H1 (cell line): ENCODE results near the gene RHEB. TPM values are rescaled to one million over a fixed set of nuclear protein-coding genes. Genes with fewer than 3 reads are reported as not detected.

Experiments
- CTCF ChIA-PET: fragments of 300-600 bp; sonication (Branson Sonifier 250); formaldehyde crosslinking; loops from one replicate; lab custom pipeline; 2021; ENCODE audit not compliant: partially characterized antibody; lab: Charles Lee
- POLR2A ChIA-PET: fragments of 300-600 bp; sonication (Branson Sonifier 250); formaldehyde crosslinking; loops from one replicate; lab custom pipeline; 2021; ENCODE audit warnings: inconsistent platforms; ENCODE audit not compliant: partially characterized antibody; lab: Charles Lee
- DNase-seq, 2 experiments: peaks; one replicate each; pipeline versions ENCODE4 v3.0.0 to v3.0.0-alpha.2; 2010 to 2022; ENCODE audit warnings: low spot score in 2 of 2, low read depth in 1 of 2, mixed read lengths in 1 of 2
- FAIRE-seq: peaks from 2 replicates; lab custom pipeline; 2011; peaks lifted over from hg19 to GRCh38; lab: Jason Lieb, UNC
- H2AFZ ChIP-seq: 2 replicates; pipeline ENCODE4 v1.8.1; 2012; ENCODE audit warnings: low read length, inconsistent platforms
- H2AK5ac ChIP-seq: 2 replicates; pipeline ENCODE4 v1.6.1; 2013; ENCODE audit warnings: low read depth, low read length
- H2BK120ac ChIP-seq: replicated peaks from 2 replicates; pipeline ENCODE3; 2013; ENCODE audit warnings: low read depth, low read length, inconsistent platforms
- H2BK12ac ChIP-seq: 2 replicates; pipeline ENCODE4 v1.6.1; 2013; ENCODE audit warnings: low read depth, low read length
- H2BK15ac ChIP-seq: 2 replicates; pipeline ENCODE4 v1.6.1; 2013; ENCODE audit warnings: low read length
- H2BK20ac ChIP-seq: 2 replicates; pipeline ENCODE4 v1.6.1; 2013; ENCODE audit warnings: low read length
- H2BK5ac ChIP-seq: 2 replicates; pipeline ENCODE4 v1.6.1; 2013; ENCODE audit warnings: low read depth, low read length
- H3K14ac ChIP-seq: 2 replicates; pipeline ENCODE4 v1.6.1; 2013; ENCODE audit warnings: inconsistent platforms; ENCODE audit not compliant: insufficient read length
- H3K18ac ChIP-seq: 2 replicates; pipeline ENCODE4 v1.6.1; 2013; ENCODE audit warnings: low read length; ENCODE audit errors: extremely low read depth
- H3K23ac ChIP-seq: 2 replicates; pipeline ENCODE4 v1.6.1; 2013; ENCODE audit warnings: inconsistent platforms; ENCODE audit not compliant: insufficient read length
- H3K23me2 ChIP-seq: 2 replicates; pipeline ENCODE4 v1.6.1; 2013; ENCODE audit warnings: low read depth, low read length
- H3K27ac ChIP-seq: 2 replicates; pipeline ENCODE4 v1.6.1; 2011; ENCODE audit warnings: low read depth, low read length, inconsistent platforms
- H3K27me3 ChIP-seq, 4 experiments: replicated peaks in 1 of 4; 1 replicate in 1 of 4; 2 replicates in 3 of 4; pipeline versions ENCODE4 v1.6.1 to v1.8.1; 2011 to 2013; ENCODE audit warnings: low read length in 3 of 4, mild to moderate bottlenecking in 3 of 4, inconsistent platforms in 2 of 4, mixed read lengths in 2 of 4, moderate library complexity in 1 of 4; ENCODE audit not compliant: control insufficient read depth in 3 of 4, insufficient read depth in 3 of 4; ENCODE audit errors: extremely low read depth in 1 of 4
- H3K36me3 ChIP-seq, 4 experiments: 2 replicates each; pipeline versions ENCODE4 v1.6.1 to v1.8.1; 2011 to 2013; ENCODE audit warnings: mild to moderate bottlenecking in 4 of 4, low read length in 3 of 4, moderate library complexity in 2 of 4, control low read depth in 1 of 4, inconsistent platforms in 1 of 4; ENCODE audit not compliant: insufficient read depth in 4 of 4, control insufficient read depth in 2 of 4
- H3K4ac ChIP-seq: replicated peaks from 2 replicates; pipeline ENCODE3; 2013; ENCODE audit warnings: low read length, low read depth, mixed read lengths, inconsistent platforms; ENCODE audit not compliant: insufficient read length
- H3K4me1 ChIP-seq, 4 experiments: replicated peaks in 1 of 4; 1 replicate in 1 of 4; 2 replicates in 3 of 4; pipeline versions ENCODE4 v1.6.1 to v1.8.1; 2011 to 2013; ENCODE audit warnings: low read length in 3 of 4, inconsistent platforms in 2 of 4, mixed read lengths in 1 of 4; ENCODE audit not compliant: insufficient read depth in 4 of 4, control insufficient read depth in 3 of 4
- H3K4me2 ChIP-seq, 2 experiments: 2 replicates each; pipeline versions ENCODE4 v1.6.1 to v1.8.1; 2011 to 2013; ENCODE audit warnings: low read depth in 2 of 2, low read length in 2 of 2, control low read depth in 1 of 2, inconsistent platforms in 1 of 2, mild to moderate bottlenecking in 1 of 2; ENCODE audit not compliant: insufficient read depth in 1 of 2
- H3K4me3 ChIP-seq, 4 experiments: fragments of 200-600, 300-600 bp in 1 of 4; sonication (generic), shearing (Covaris generic), sonication (Bioruptor Twin) in 1 of 4; 2 replicates each; pipeline versions ENCODE4 v1.5.1 to v1.8.1; 2011 to 2016; ENCODE audit warnings: low read length in 4 of 4, low read depth in 3 of 4, control low read depth in 2 of 4, inconsistent platforms in 2 of 4, mild to moderate bottlenecking in 2 of 4, mixed read lengths in 1 of 4, moderate library complexity in 1 of 4; ENCODE audit not compliant: insufficient read depth in 2 of 4; ENCODE audit errors: extremely low read depth in 1 of 4
- H3K56ac ChIP-seq: replicated peaks from 2 replicates; pipeline ENCODE3; 2013; ENCODE audit warnings: low read depth, mild to moderate bottlenecking, mixed read lengths, low read length, inconsistent platforms; ENCODE audit not compliant: insufficient read length
- H3K79me1 ChIP-seq: 2 replicates; pipeline ENCODE4 v1.6.1; 2013; ENCODE audit warnings: low read depth, low read length, control low read depth
- H3K79me2 ChIP-seq, 2 experiments: 2 replicates each; pipeline versions ENCODE4 v1.6.1 to v1.8.1; 2012 to 2013; ENCODE audit warnings: low read length in 2 of 2, mild to moderate bottlenecking in 2 of 2, inconsistent platforms in 1 of 2; ENCODE audit not compliant: insufficient read depth in 2 of 2, control insufficient read depth in 1 of 2
- H3K9ac ChIP-seq, 4 experiments: replicated peaks in 1 of 4; 1 replicate in 1 of 4; 2 replicates in 3 of 4; pipeline versions ENCODE4 v1.6.1 to v1.8.1; 2011 to 2013; ENCODE audit warnings: low read depth in 3 of 4, low read length in 3 of 4, control low read depth in 2 of 4, mild to moderate bottlenecking in 2 of 4, moderate library complexity in 2 of 4, inconsistent platforms in 1 of 4; ENCODE audit errors: extremely low read depth in 1 of 4
- H3K9me3 ChIP-seq, 2 experiments: 2 replicates each; pipeline versions ENCODE4 v1.6.1 to v1.8.1; 2012 to 2013; ENCODE audit warnings: mild to moderate bottlenecking in 2 of 2, moderate library complexity in 2 of 2, control low read depth in 1 of 2, inconsistent platforms in 1 of 2, low read depth in 1 of 2, low read length in 1 of 2, mixed read lengths in 1 of 2; ENCODE audit not compliant: insufficient read depth in 2 of 2
- H4K20me1 ChIP-seq, 2 experiments: replicated peaks in 1 of 2; 2 replicates each; pipeline versions ENCODE3 to v1.8.1; 2011 to 2013; ENCODE audit warnings: inconsistent platforms in 2 of 2, low read length in 2 of 2, mild to moderate bottlenecking in 1 of 2; ENCODE audit not compliant: insufficient read depth in 2 of 2, control insufficient read depth in 1 of 2
- H4K5ac ChIP-seq: 2 replicates; pipeline ENCODE4 v1.6.1; 2013; ENCODE audit warnings: low read length, low read depth, mixed read lengths, inconsistent platforms; ENCODE audit not compliant: insufficient read length
- H4K8ac ChIP-seq: 2 replicates; pipeline ENCODE4 v1.8.0; 2013; ENCODE audit warnings: mild to moderate bottlenecking, moderate library complexity, low read length, inconsistent platforms; ENCODE audit not compliant: insufficient read depth; ENCODE audit errors: extremely low read depth
- H4K91ac ChIP-seq: replicated peaks from 2 replicates; pipeline ENCODE3; 2013; ENCODE audit warnings: low read length, mixed read lengths, inconsistent platforms; ENCODE audit not compliant: insufficient read length
- BACH1 ChIP-seq: IDR thresholded peaks from 2 replicates; pipeline ENCODE4 v1.6.1; 2012; ENCODE audit warnings: low read length, improper control_type of control experiment
- BCL11A ChIP-seq, 2 experiments: IDR thresholded peaks; one replicate each; pipeline ENCODE4 v1.6.1; 2011; ENCODE audit warnings: low read depth in 2 of 2, low read length in 2 of 2, mild to moderate bottlenecking in 2 of 2
- BRCA1 ChIP-seq: IDR thresholded peaks from 2 replicates; pipeline ENCODE4 v1.6.1; 2012; ENCODE audit warnings: low read depth, low read length, improper control_type of control experiment
- CTBP2 ChIP-seq: IDR thresholded peaks from 2 replicates; pipeline ENCODE4 v1.7.0; 2011; ENCODE audit warnings: borderline replicate concordance, mild to moderate bottlenecking, moderate library complexity, mixed read lengths, low read length; ENCODE audit not compliant: insufficient read depth, insufficient read length
- GTF2F1 ChIP-seq: IDR thresholded peaks from 2 replicates; pipeline ENCODE4 v1.6.1; 2012; ENCODE audit warnings: low read depth, low read length, improper control_type of control experiment, borderline replicate concordance
- KDM5A ChIP-seq: fragments of 200-600 bp; IDR thresholded peaks from 2 replicates; pipeline ENCODE4 v1.7.1; 2012; ENCODE audit warnings: mild to moderate bottlenecking, low read length, inconsistent platforms, mixed read lengths
- RFX5 ChIP-seq: IDR thresholded peaks from 2 replicates; pipeline ENCODE4 v1.6.1; 2011; ENCODE audit warnings: low read depth, low read length, improper control_type of control experiment, borderline replicate concordance
- RXRA ChIP-seq: IDR thresholded peaks from 2 replicates; pipeline ENCODE4 v1.6.1; 2011; ENCODE audit warnings: low read depth, mild to moderate bottlenecking, low read length, moderate library complexity; ENCODE audit not compliant: insufficient read depth
- SIRT6 ChIP-seq: IDR thresholded peaks from one replicate; pipeline ENCODE4 v1.7.1; 2012; ENCODE audit warnings: low read length, inconsistent platforms
- SIX5 ChIP-seq: IDR thresholded peaks from 2 replicates; pipeline ENCODE4 v1.6.1; 2011; ENCODE audit warnings: mild to moderate bottlenecking, low read depth, low read length
- SP2 ChIP-seq: IDR thresholded peaks from 2 replicates; pipeline ENCODE4 v1.6.1; 2012; ENCODE audit warnings: mild to moderate bottlenecking, low read length, inconsistent platforms
- SRF ChIP-seq: IDR thresholded peaks from 2 replicates; pipeline ENCODE4 v1.6.1; 2011; ENCODE audit warnings: mild to moderate bottlenecking, low read depth, low read length, moderate library complexity
- SUZ12 ChIP-seq: fragments of 200-600 bp; sonication (generic); IDR thresholded peaks from 2 replicates; pipeline ENCODE4 v1.6.1; 2012; ENCODE audit warnings: mild to moderate bottlenecking, inconsistent platforms, low read length, moderate library complexity, mixed read lengths
- WGBS, 2 experiments: shearing (Covaris generic) in 1 of 2; methylation state at CpG; one replicate each; pipeline versions ENCODE4 v1.1.6 to v1.1.7; 2013 to 2015; ENCODE audit warnings: low lambda C conversion rate in 2 of 2, mixed read lengths in 2 of 2, inconsistent platforms in 1 of 2, low coverage in 1 of 2, missing lambda C conversion rate in 1 of 2; ENCODE audit not compliant: insufficient replicate concordance in 2 of 2, insufficient coverage in 1 of 2, insufficient read length in 1 of 2; ENCODE audit errors: extremely low coverage in 1 of 2, missing lambda C conversion rate in 1 of 2; 5-methylcytosine and 5-hydroxymethylcytosine counted together
- polyA plus RNA-seq, 7 experiments: library from polyadenylated mRNA; depleted of rRNA in 3 of 7; stranded (reverse) in 5 of 7; unstranded in 2 of 7; fragments of >200 nt in 5 of 7; fragments of 200-250 nt in 2 of 7; gene quantifications; 1 replicate in 5 of 7; 2 replicates in 1 of 7; 4 replicates in 1 of 7; pipeline versions ENCODE4 v1.2.1 to v1.2.3, GENCODE V29; 2011 to 2013; ENCODE audit warnings: missing spikeins in 2 of 7, mixed read lengths in 2 of 7
- total RNA-seq: library from RNA; stranded (reverse); fragmentation: NEBNext Ultra II Directional; extraction: Animal tissue kit (Norgen Biotek cat#: 25700); gene quantifications from 2 replicates; pipeline ENCODE4 v1.2.1, GENCODE V29; 2021
- TF ChIP-seq, protein P1 (sequence below): IDR thresholded peaks from 2 replicates; pipeline ENCODE4 v1.6.1; 2011; ENCODE audit warnings: low read length, improper control_type of control experiment

Gene RHEB
- total and polyA plus RNA-seq, 2 of the 8 experiments (the other 6 are each of a cell fraction or from before 2014, with no cell fraction given), result 60.8 to 132 TPM

DNA sequence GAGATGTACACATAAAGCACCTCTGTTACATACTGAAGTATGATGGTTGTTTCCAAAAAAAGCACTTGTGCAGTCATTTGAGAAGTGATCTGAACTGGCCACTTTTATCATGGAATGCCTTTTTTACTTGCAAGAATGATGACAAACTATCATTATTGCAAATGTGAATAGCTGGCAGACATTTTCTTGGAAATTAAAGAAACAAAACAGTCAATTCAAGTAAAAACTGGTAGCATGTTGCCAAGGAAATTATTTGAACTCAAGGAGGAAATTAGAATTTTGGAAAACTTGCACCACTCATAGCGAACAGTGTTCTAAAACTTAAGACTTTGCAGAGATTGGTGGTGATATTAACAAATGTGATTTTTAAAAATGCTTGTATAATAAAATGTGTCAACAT lies 6.6 kb downstream of the RHEB start:
- no peaks in the 10 kb centered on the region for H3K36me3 ChIP-seq
- H3K18ac ChIP-seq, result no peak overlapping the region
- H4K5ac ChIP-seq, result no peak overlapping the region
- no peak for FAIRE-seq
- no peaks in the 10 kb centered on the region for H3K27me3 ChIP-seq
- no peak overlapping the region for H2BK15ac ChIP-seq
- POLR2A ChIA-PET, result interaction anchor here (1.2 kb wide), 1 partner anchor 14 kb away, joined by 4 read pairs; no protein-coding TSS in a partner anchor
- peaks cover 10% of the 10 kb centered on the region for H3K79me1 ChIP-seq
- no peak overlapping the region for H2BK120ac ChIP-seq
- no peak overlapping the region for H3K14ac ChIP-seq
- peaks cover 58 to 100% of the 10 kb centered on the region in 2 experiments for H3K79me2 ChIP-seq
- no peak overlapping the region for H2AFZ ChIP-seq
- no peak overlapping the region for H3K27ac ChIP-seq
- H4K8ac ChIP-seq, result no peak overlapping the region
- no peak overlapping the region for H2BK5ac ChIP-seq
- peaks cover 37 to 50% of the 10 kb centered on the region in 2 experiments for H4K20me1 ChIP-seq
- H3K4me2 ChIP-seq, result no peak overlapping the region
- DNase-seq, result no peak
- no peak overlapping the region for H2BK12ac ChIP-seq
- no peak overlapping the region for H3K9ac ChIP-seq
- CTCF ChIA-PET, result no interaction called here
- H3K4me3 ChIP-seq, result no peak overlapping the region
- H3K4me1 ChIP-seq, result peaks cover 2 to 17% (median 6%) of the 10 kb centered on the region in 4 experiments
- H2AK5ac ChIP-seq, result no peak overlapping the region
- TF ChIP-seq GTF2F1 (no peak), SIRT6 (no peak), BACH1 (no peak), SUZ12 (no peak), SP2 (no peak), RFX5 (no peak), RXRA (no peak), CTBP2 (no peak), SRF (no peak), BCL11A (IDR thresholded peaks at IDR 0.05; ENCODE audit: low read depth in 2 of 2, low read length in 2 of 2) (no peak), BRCA1 (no peak), KDM5A (no peak), SIX5 (no peak)
- TF ChIP-seq, protein P1, sequence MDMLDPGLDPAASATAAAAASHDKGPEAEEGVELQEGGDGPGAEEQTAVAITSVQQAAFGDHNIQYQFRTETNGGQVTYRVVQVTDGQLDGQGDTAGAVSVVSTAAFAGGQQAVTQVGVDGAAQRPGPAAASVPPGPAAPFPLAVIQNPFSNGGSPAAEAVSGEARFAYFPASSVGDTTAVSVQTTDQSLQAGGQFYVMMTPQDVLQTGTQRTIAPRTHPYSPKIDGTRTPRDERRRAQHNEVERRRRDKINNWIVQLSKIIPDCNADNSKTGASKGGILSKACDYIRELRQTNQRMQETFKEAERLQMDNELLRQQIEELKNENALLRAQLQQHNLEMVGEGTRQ, result no peak
- H3K9me3 ChIP-seq, result no peaks in the 10 kb centered on the region
- no peak overlapping the region for H4K91ac ChIP-seq
- peaks cover 4% of the 10 kb centered on the region for H3K23me2 ChIP-seq
- no peak overlapping the region for H3K4ac ChIP-seq
- H3K56ac ChIP-seq, result no peak overlapping the region
- H3K23ac ChIP-seq, result no peak overlapping the region
- 95% methylated on average over 1 of the region's 1 CpG; no CpG with 5 or more reads in 1 of the 2 experiments for WGBS, 2 experiments
- H2BK20ac ChIP-seq, result no peak overlapping the region
